Measurements from ENCODE around the gene SLC36A3.

GRCh38 chr5:151315998-151316597, 12.5 kb upstream of the SLC36A3 start:
- TF ChIP-seq, protein P1, sequence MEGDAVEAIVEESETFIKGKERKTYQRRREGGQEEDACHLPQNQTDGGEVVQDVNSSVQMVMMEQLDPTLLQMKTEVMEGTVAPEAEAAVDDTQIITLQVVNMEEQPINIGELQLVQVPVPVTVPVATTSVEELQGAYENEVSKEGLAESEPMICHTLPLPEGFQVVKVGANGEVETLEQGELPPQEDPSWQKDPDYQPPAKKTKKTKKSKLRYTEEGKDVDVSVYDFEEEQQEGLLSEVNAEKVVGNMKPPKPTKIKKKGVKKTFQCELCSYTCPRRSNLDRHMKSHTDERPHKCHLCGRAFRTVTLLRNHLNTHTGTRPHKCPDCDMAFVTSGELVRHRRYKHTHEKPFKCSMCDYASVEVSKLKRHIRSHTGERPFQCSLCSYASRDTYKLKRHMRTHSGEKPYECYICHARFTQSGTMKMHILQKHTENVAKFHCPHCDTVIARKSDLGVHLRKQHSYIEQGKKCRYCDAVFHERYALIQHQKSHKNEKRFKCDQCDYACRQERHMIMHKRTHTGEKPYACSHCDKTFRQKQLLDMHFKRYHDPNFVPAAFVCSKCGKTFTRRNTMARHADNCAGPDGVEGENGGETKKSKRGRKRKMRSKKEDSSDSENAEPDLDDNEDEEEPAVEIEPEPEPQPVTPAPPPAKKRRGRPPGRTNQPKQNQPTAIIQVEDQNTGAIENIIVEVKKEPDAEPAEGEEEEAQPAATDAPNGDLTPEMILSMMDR (IDR thresholded peaks at IDR 0.05) = peak; percentile 72 to 81 (median 76)
- TF ChIP-seq POLR2AphosphoS5 (IDR thresholded peaks at IDR 0.05) = peak; percentile 67
- no peak for TF ChIP-seq POLR2A (IDR thresholded peaks at IDR 0.05)
